Measurements from ENCODE around the gene DSCAML1. TPM values are rescaled to one million over a fixed set of nuclear protein-coding genes. Genes with fewer than 3 reads are reported as not detected.

DSCAML1 gene
- total and polyA plus RNA-seq, 2 of the 8 experiments (the other 6 are each of a cell fraction or from before 2014, with no cell fraction given) = 0.19 to 0.24 TPM

DNA sequence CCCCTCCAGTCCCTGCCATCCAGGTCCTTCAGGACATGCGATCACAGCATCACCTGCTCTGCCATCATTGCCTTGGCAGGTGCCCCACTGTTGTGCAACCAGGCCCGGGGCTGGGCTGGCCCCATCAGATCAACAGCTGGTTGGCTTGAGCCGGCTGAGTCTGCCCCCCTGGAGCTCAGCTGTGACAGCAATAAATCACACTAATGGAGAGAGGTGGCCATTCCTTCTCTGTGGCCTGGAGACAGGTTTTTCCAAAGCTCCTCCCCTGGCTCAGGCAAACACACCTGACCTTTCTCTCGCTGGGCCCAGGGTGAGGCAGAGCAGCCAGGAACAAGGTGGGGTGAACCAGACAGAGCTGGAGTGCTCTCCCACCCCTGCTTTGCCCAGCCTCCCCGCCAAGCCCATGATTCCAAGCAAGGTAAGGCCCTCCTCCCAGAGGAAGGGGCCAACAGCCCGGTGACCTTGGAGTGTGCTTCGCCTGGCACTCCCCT lies 36.4 kb upstream of the DSCAML1 start:
- Histone ChIP-seq H4K20me1 (replicated peaks in 1 of 2; ENCODE audit: control insufficient read depth in 1 of 2, insufficient read depth in 2 of 2, low read length in 2 of 2) (no peaks in the 10 kb centered on the region), H3K79me2 (ENCODE audit: control insufficient read depth in 1 of 2, insufficient read depth in 2 of 2, low read length in 2 of 2) (no peaks in the 10 kb centered on the region), H3K4ac (replicated peaks; ENCODE audit: insufficient read length, low read depth, low read length) (no peak overlapping the region), H3K9ac (replicated peaks in 1 of 4; ENCODE audit: extremely low read depth in 1 of 4, low read depth in 3 of 4, low read length in 3 of 4) (no peak overlapping the region), H4K8ac (ENCODE audit: extremely low read depth, insufficient read depth, low read length) (peak overlapping the region; percentile 51; the same call in 1 of the 2 replicates), H3K4me1 (replicated peaks in 1 of 4; ENCODE audit: control insufficient read depth in 3 of 4, insufficient read depth in 4 of 4, low read length in 3 of 4) (peaks cover 0 to 8% (median 3%) of the 10 kb centered on the region in 4 experiments; a peak in 4 of 7 replicates), H3K36me3 (ENCODE audit: control insufficient read depth in 2 of 4, insufficient read depth in 4 of 4, low read length in 3 of 4) (no peaks in the 10 kb centered on the region; a peak in 1 of 8 replicates), H3K14ac (ENCODE audit: insufficient read length) (no peak overlapping the region), H3K27me3 (replicated peaks in 1 of 4; ENCODE audit: control insufficient read depth in 3 of 4, extremely low read depth in 1 of 4, insufficient read depth in 3 of 4, low read length in 3 of 4) (no peaks in the 10 kb centered on the region), H4K91ac (replicated peaks; ENCODE audit: insufficient read length, low read length) (no peak overlapping the region), H4K5ac (ENCODE audit: insufficient read length, low read depth, low read length) (no peak overlapping the region), H2AK5ac (ENCODE audit: low read depth, low read length) (no peak overlapping the region), H2BK120ac (replicated peaks; ENCODE audit: low read depth, low read length) (no peak overlapping the region), H2BK5ac (ENCODE audit: low read depth, low read length) (no peak overlapping the region), H3K18ac (ENCODE audit: extremely low read depth, low read length) (no peak overlapping the region), H3K4me2 (ENCODE audit: insufficient read depth in 1 of 2, low read depth in 2 of 2, low read length in 2 of 2) (no peak overlapping the region), H2BK20ac (ENCODE audit: low read length) (no peak overlapping the region), H3K9me3 (ENCODE audit: insufficient read depth in 2 of 2, low read depth in 1 of 2, low read length in 1 of 2) (no peaks in the 10 kb centered on the region), H2BK15ac (ENCODE audit: low read length) (no peak overlapping the region), H3K27ac (ENCODE audit: low read depth, low read length) (no peak overlapping the region), H3K79me1 (ENCODE audit: low read depth, low read length) (no peaks in the 10 kb centered on the region), H3K4me3 (ENCODE audit: extremely low read depth in 1 of 4, insufficient read depth in 2 of 4, low read depth in 3 of 4, low read length in 4 of 4) (no peak overlapping the region), H3K23ac (ENCODE audit: insufficient read length) (no peak overlapping the region), H3K23me2 (ENCODE audit: low read depth, low read length) (no peaks in the 10 kb centered on the region; the same call in 1 of the 2 replicates), H3K56ac (replicated peaks; ENCODE audit: insufficient read length, low read depth, low read length) (no peak overlapping the region), H2AFZ (ENCODE audit: low read length) (no peak overlapping the region), H2BK12ac (ENCODE audit: low read depth, low read length) (no peak overlapping the region)
- FAIRE-seq = no peak
- peak in 1 of 2 experiments; percentile 37 for DNase-seq (ENCODE audit: low read depth in 1 of 2, low spot score in 2 of 2)
- 95% methylated on average over 7 of the region's 7 CpGs; no CpG with 5 or more reads in 1 of the 2 experiments for WGBS, 2 experiments (ENCODE audit: extremely low coverage in 1 of 2, insufficient coverage in 1 of 2, insufficient read length in 1 of 2, insufficient replicate concordance in 2 of 2, low coverage in 1 of 2, low lambda C conversion rate in 2 of 2, missing lambda C conversion rate in 1 of 2)
- CTCF ChIA-PET (ENCODE audit: partially characterized antibody) = interaction anchor here (0.5 to 11.9 kb wide), 13 partner anchors 9 to 365 kb away, joined by 3 to 91 read pairs (median 4); partner anchors contain the start of gene FXYD2
- POLR2A ChIA-PET (ENCODE audit: partially characterized antibody) = interaction anchor here (1.0 kb wide), 1 partner anchor 9 kb away, joined by 4 read pairs; the partner anchor contains the start of gene FXYD2
- TF ChIP-seq BACH1 (IDR thresholded peaks at IDR 0.05; ENCODE audit: low read length) (no peak), EP300 (IDR thresholded peaks at IDR 0.05; ENCODE audit: borderline replicate concordance in 1 of 2, low read depth in 2 of 2, low read length in 2 of 2) (no peak), RFX5 (IDR thresholded peaks at IDR 0.05; ENCODE audit: borderline replicate concordance, low read depth, low read length) (no peak), BCL11A (IDR thresholded peaks at IDR 0.05; ENCODE audit: low read depth in 2 of 2, low read length in 2 of 2) (no peak), SIN3A (conservative IDR thresholded peaks at IDR 0.05 in 1 of 2, IDR thresholded peaks at IDR 0.05 in 1 of 2; ENCODE audit: low read depth in 1 of 2, low read length in 2 of 2) (no peak), EGR1 (IDR thresholded peaks at IDR 0.05; ENCODE audit: borderline replicate concordance, low read depth, low read length) (no peak), SUZ12 (IDR thresholded peaks at IDR 0.05; ENCODE audit: low read length) (no peak), NANOG (IDR thresholded peaks at IDR 0.05; ENCODE audit: insufficient read depth, low read depth, low read length, poor library complexity, severe bottlenecking) (no peak), JUN (IDR thresholded peaks at IDR 0.05; ENCODE audit: low read depth, low read length) (no peak), CREB1 (IDR thresholded peaks at IDR 0.05) (no peak), GTF2F1 (IDR thresholded peaks at IDR 0.05; ENCODE audit: borderline replicate concordance, low read depth, low read length) (no peak), SIRT6 (IDR thresholded peaks at IDR 0.05; ENCODE audit: low read length) (no peak)
- TF ChIP-seq, protein P1, sequence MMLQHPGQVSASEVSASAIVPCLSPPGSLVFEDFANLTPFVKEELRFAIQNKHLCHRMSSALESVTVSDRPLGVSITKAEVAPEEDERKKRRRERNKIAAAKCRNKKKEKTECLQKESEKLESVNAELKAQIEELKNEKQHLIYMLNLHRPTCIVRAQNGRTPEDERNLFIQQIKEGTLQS (IDR thresholded peaks at IDR 0.05; ENCODE audit: insufficient read depth, low read depth, low read length) = no peak

All from H1 (cell line).